SU-DHL-6 (cell line): ENCODE data around the gene IVNS1ABP.

Experiments
- H2AFZ ChIP-seq: fragments of 200-600 bp; sonication (generic); 2 replicates; pipeline ENCODE4 v1.6.1; 2014; ENCODE audit warnings: low read depth, mild to moderate bottlenecking, moderate library complexity, mixed read lengths, antibody characterized with exemption, low read length; ENCODE audit not compliant: severe bottlenecking
- H3F3A ChIP-seq: fragments of 200-600 bp; shearing (Covaris generic); 2 replicates; pipeline ENCODE4 v1.6.0; 2016; ENCODE audit warnings: antibody characterized with exemption, mild to moderate bottlenecking; ENCODE audit not compliant: insufficient read depth
- H3K27ac ChIP-seq: fragments of 200-600 bp; sonication (generic); 2 replicates; pipeline ENCODE4 v1.5.1; 2016; ENCODE audit warnings: low read depth, mild to moderate bottlenecking, low read length, moderate library complexity, mixed read lengths
- H3K27me3 ChIP-seq: fragments of 200-600 bp; sonication (generic), shearing (Covaris generic); 2 replicates; pipeline ENCODE4 v1.6.0; 2014; ENCODE audit warnings: mild to moderate bottlenecking, low read length
- H3K36me3 ChIP-seq: fragments of 200-600 bp; sonication (generic); 2 replicates; pipeline ENCODE4 v1.6.1; 2014; ENCODE audit warnings: mild to moderate bottlenecking, low read length, mixed read lengths
- H3K4me2 ChIP-seq: fragments of 300-600, 200-600 bp; shearing (Covaris generic), sonication (generic); 2 replicates; pipeline ENCODE4 v1.6.0; 2014; ENCODE audit warnings: low read length, low read depth, mild to moderate bottlenecking; ENCODE audit not compliant: poor library complexity, severe bottlenecking
- H3K4me3 ChIP-seq: fragments of 200-600 bp; sonication (generic); 2 replicates; pipeline ENCODE4 v1.5.1; 2014; ENCODE audit warnings: antibody characterized with exemption, low read length, mild to moderate bottlenecking, mixed read lengths; ENCODE audit not compliant: insufficient read depth, poor library complexity, severe bottlenecking
- H3K79me2 ChIP-seq: fragments of 200-600 bp; sonication (generic); 2 replicates; pipeline ENCODE4 v1.6.1; 2014; ENCODE audit warnings: mild to moderate bottlenecking, low read length, moderate library complexity; ENCODE audit not compliant: insufficient read depth
- H3K9ac ChIP-seq: fragments of 200-600 bp; sonication (generic); 2 replicates; pipeline ENCODE4 v1.7.0; 2014; ENCODE audit warnings: mild to moderate bottlenecking, low read length
- H3K9me2 ChIP-seq: fragments of 200-600 bp; sonication (generic); replicated peaks from 2 replicates; pipeline ENCODE4 v1.6.1; 2014; ENCODE audit warnings: low read length; ENCODE audit not compliant: insufficient read depth
- H3K9me3 ChIP-seq: fragments of 200-600 bp; sonication (generic); 2 replicates; pipeline ENCODE4 v1.6.1; 2014; ENCODE audit warnings: low read length, mixed read lengths; ENCODE audit not compliant: insufficient read depth
- H4K20me1 ChIP-seq: fragments of 200-600 bp; sonication (generic); 2 replicates; pipeline ENCODE4 v1.6.1; 2014; ENCODE audit warnings: low read depth, mild to moderate bottlenecking, antibody characterized with exemption, low read length, moderate library complexity, mixed read lengths
- CTCF ChIP-seq: fragments of 200-600 bp; sonication (generic); IDR thresholded peaks from one replicate; pipeline ENCODE4 v1.5.1; 2017; ENCODE audit warnings: antibody characterized with exemption, mild to moderate bottlenecking, low read length, moderate library complexity; ENCODE audit not compliant: insufficient read depth, poor library complexity, severe bottlenecking
- EZH2phosphoT487 ChIP-seq: fragments of 200-600 bp; sonication (generic), shearing (Covaris generic); conservative IDR thresholded peaks from 2 replicates; pipeline ENCODE4 v1.6.1; 2018; ENCODE audit warnings: mild to moderate bottlenecking, antibody characterized with exemption, low read length, moderate library complexity, mixed read lengths

The IVNS1ABP gene

GRCh38 chr1:185267301-185267700 lies 49.7 kb downstream of the IVNS1ABP start:
- Histone ChIP-seq H3F3A (no peaks in the 10 kb centered on the region), H3K9ac (no peak overlapping the region), H3K27me3 (no peaks in the 10 kb centered on the region), H3K4me2 (no peak overlapping the region), H4K20me1 (no peaks in the 10 kb centered on the region), H3K36me3 (no peaks in the 10 kb centered on the region), H3K4me3 (no peak overlapping the region), H3K79me2 (no peaks in the 10 kb centered on the region), H2AFZ (no peak overlapping the region), H3K27ac (no peak overlapping the region), H3K9me2 (no peaks in the 10 kb centered on the region), H3K9me3 (no peaks in the 10 kb centered on the region)
- TF ChIP-seq CTCF (no peak), EZH2phosphoT487 (no peak)

- TF ChIP-seq CTCF = no peak
- no peak for TF ChIP-seq EZH2phosphoT487
- H3K79me2 ChIP-seq = no peaks in the 10 kb centered on the region
Observed at GRCh38 chr1:185265314-185265713, 51.7 kb downstream of the IVNS1ABP start.

GRCh38 chr1:185263780-185264179 lies 53.3 kb downstream of the IVNS1ABP start:
- no peak overlapping the region for H2AFZ ChIP-seq
- no peak overlapping the region for H3K4me3 ChIP-seq
- no peak overlapping the region for H3K4me2 ChIP-seq
- no peaks in the 10 kb centered on the region for H3K9me3 ChIP-seq
- no peaks in the 10 kb centered on the region for H3K27me3 ChIP-seq
- no peaks in the 10 kb centered on the region for H3K79me2 ChIP-seq
- no peaks in the 10 kb centered on the region for H3F3A ChIP-seq
- no peaks in the 10 kb centered on the region for H4K20me1 ChIP-seq
- H3K9me2 ChIP-seq = no peaks in the 10 kb centered on the region
- TF ChIP-seq CTCF = no peak
- no peak for TF ChIP-seq EZH2phosphoT487
- H3K36me3 ChIP-seq = no peaks in the 10 kb centered on the region
- H3K9ac ChIP-seq = no peak overlapping the region
- H3K27ac ChIP-seq = no peak overlapping the region

More at GRCh38 chr1:185265314-185265713, 51.7 kb downstream of the IVNS1ABP start:
- Histone ChIP-seq H3K9ac (no peak overlapping the region), H3K9me2 (no peaks in the 10 kb centered on the region), H3K4me2 (no peak overlapping the region), H4K20me1 (no peaks in the 10 kb centered on the region), H3F3A (no peaks in the 10 kb centered on the region), H3K9me3 (no peaks in the 10 kb centered on the region), H3K27me3 (no peaks in the 10 kb centered on the region), H3K4me3 (no peak overlapping the region), H3K36me3 (no peaks in the 10 kb centered on the region), H2AFZ (no peak overlapping the region), H3K27ac (no peak overlapping the region)
